ENCODE results near the gene KCNIP4. TPM values are rescaled to one million over a fixed set of nuclear protein-coding genes. Genes with fewer than 3 reads are reported as not detected.
A peak's percentile ranks its signal among the peaks of the same experiment; 100 is the strongest.

Gene KCNIP4
- total and polyA plus RNA-seq, 2 of the 8 experiments (the other 6 are each of a cell fraction or from before 2014, with no cell fraction given) = 0.06 TPM; not detected in 1

- H4K91ac ChIP-seq (replicated peaks; ENCODE audit: insufficient read length, low read length) = no peak overlapping the region
- no peaks in the 10 kb centered on the region for H3K27me3 ChIP-seq (replicated peaks in 1 of 4; ENCODE audit: control insufficient read depth in 3 of 4, extremely low read depth in 1 of 4, insufficient read depth in 3 of 4, low read length in 3 of 4)
- TF ChIP-seq RAD21 (IDR thresholded peaks at IDR 0.05 in 1 of 2, conservative IDR thresholded peaks at IDR 0.05 in 1 of 2; ENCODE audit: low read depth in 2 of 2, low read length in 2 of 2) = peak; percentile 43 to 53
- peak in 2 of 3 experiments; percentile 19 to 21; a peak in 2 of 4 replicates for TF ChIP-seq CTCF (IDR thresholded peaks at IDR 0.05; ENCODE audit: control extremely low read depth in 1 of 3, insufficient read depth in 1 of 3, low read depth in 1 of 3, low read length in 3 of 3)
- no peak for TF ChIP-seq KDM4A (IDR thresholded peaks at IDR 0.05; ENCODE audit: low read depth, low read length, severe bottlenecking)
- no peaks in the 10 kb centered on the region for H3K36me3 ChIP-seq (ENCODE audit: control insufficient read depth in 2 of 4, insufficient read depth in 4 of 4, low read length in 3 of 4)
- H3K4ac ChIP-seq (replicated peaks; ENCODE audit: insufficient read length, low read depth, low read length) = no peak overlapping the region
- FAIRE-seq (no peak), DNase-seq (ENCODE audit: low read depth in 1 of 2, low spot score in 2 of 2) (no peak)
- H3K4me2 ChIP-seq (ENCODE audit: insufficient read depth in 1 of 2, low read depth in 2 of 2, low read length in 2 of 2) = no peak overlapping the region
- ChIA-PET CTCF (ENCODE audit: partially characterized antibody) (interaction anchor here (0.6 to 3.9 kb wide), 15 partner anchors 9 to 515 kb away, joined by 3 to 21 read pairs (median 4); no protein-coding TSS in a partner anchor), POLR2A (ENCODE audit: partially characterized antibody) (no interaction called here)
- H3K4me1 ChIP-seq (replicated peaks in 1 of 4; ENCODE audit: control insufficient read depth in 3 of 4, insufficient read depth in 4 of 4, low read length in 3 of 4) = no peaks in the 10 kb centered on the region
- H4K5ac ChIP-seq (ENCODE audit: insufficient read length, low read depth, low read length) = no peak overlapping the region
- no peak overlapping the region for H2BK15ac ChIP-seq (ENCODE audit: low read length)
- 69% methylated on average over 2 of the region's 2 CpGs; no CpG with 5 or more reads in 1 of the 2 experiments for whole genome bisulfite sequencing, 2 experiments (ENCODE audit: extremely low coverage in 1 of 2, insufficient coverage in 1 of 2, insufficient read length in 1 of 2, insufficient replicate concordance in 2 of 2, low coverage in 1 of 2, low lambda C conversion rate in 2 of 2, missing lambda C conversion rate in 1 of 2)
- no peak overlapping the region for H2AFZ ChIP-seq (ENCODE audit: low read length)
- no peak overlapping the region for H2BK120ac ChIP-seq (replicated peaks; ENCODE audit: low read depth, low read length)
- H3K9me3 ChIP-seq (ENCODE audit: insufficient read depth in 2 of 2, low read depth in 1 of 2, low read length in 1 of 2) = no peaks in the 10 kb centered on the region
- no peak overlapping the region for H2AK5ac ChIP-seq (ENCODE audit: low read depth, low read length)
- H3K4me3 ChIP-seq (ENCODE audit: extremely low read depth in 1 of 4, insufficient read depth in 2 of 4, low read depth in 3 of 4, low read length in 4 of 4) = no peak overlapping the region
- H3K56ac ChIP-seq (replicated peaks; ENCODE audit: insufficient read length, low read depth, low read length) = no peak overlapping the region
- no peak overlapping the region for H3K27ac ChIP-seq (ENCODE audit: low read depth, low read length)
- no peak overlapping the region for H2BK12ac ChIP-seq (ENCODE audit: low read depth, low read length)
- no peaks in the 10 kb centered on the region for H3K79me1 ChIP-seq (ENCODE audit: low read depth, low read length)
- H3K23ac ChIP-seq (ENCODE audit: insufficient read length) = no peak overlapping the region
- H4K20me1 ChIP-seq (replicated peaks in 1 of 2; ENCODE audit: control insufficient read depth in 1 of 2, insufficient read depth in 2 of 2, low read length in 2 of 2) = no peaks in the 10 kb centered on the region
- no peak overlapping the region for H3K14ac ChIP-seq (ENCODE audit: insufficient read length)
- H3K79me2 ChIP-seq (ENCODE audit: control insufficient read depth in 1 of 2, insufficient read depth in 2 of 2, low read length in 2 of 2) = no peaks in the 10 kb centered on the region
- no peak overlapping the region for H3K18ac ChIP-seq (ENCODE audit: extremely low read depth, low read length)
- no peaks in the 10 kb centered on the region; the same call in 1 of the 2 replicates for H3K23me2 ChIP-seq (ENCODE audit: low read depth, low read length)
- no peak overlapping the region for H2BK20ac ChIP-seq (ENCODE audit: low read length)
- H3K9ac ChIP-seq (replicated peaks in 1 of 4; ENCODE audit: extremely low read depth in 1 of 4, low read depth in 3 of 4, low read length in 3 of 4) = no peak overlapping the region
- H4K8ac ChIP-seq (ENCODE audit: extremely low read depth, insufficient read depth, low read length) = no peak overlapping the region
- H2BK5ac ChIP-seq (ENCODE audit: low read depth, low read length) = no peak overlapping the region
These were observed 763.8 kb downstream of the KCNIP4 start for GRCh38 chr4:21184788-21185187.

Data from H1 (cell line).